HEK293 (cell line): ENCODE data around the gene CSTF1.

Source experiments
- CTCF ChIA-PET: fragments of 350-600 bp; formaldehyde crosslinking; extraction: SDS; loops from one replicate; lab custom pipeline; 2021; ENCODE audit warnings: antibody characterized with exemption; lab: Yijun Ruan, JAX
- POLR2A ChIA-PET: fragments of 300-600 bp; formaldehyde crosslinking; extraction: SDS; loops from one replicate; lab custom pipeline; 2020; ENCODE audit warnings: antibody characterized with exemption, inconsistent platforms; lab: Yijun Ruan, JAX
- H3K27ac ChIP-seq: fragments of 200-500 bp; sonication (Bioruptor generic); 2 replicates; pipeline ENCODE4 v1.5.1; 2014; ENCODE audit warnings: low read depth, low read length, control low read depth, inconsistent platforms; ENCODE audit errors: extremely low read depth
- H3K36me3 ChIP-seq, 2 experiments: fragments of 200-500 bp in 1 of 2; sonication (Bioruptor generic) in 1 of 2; 1 replicate in 1 of 2; 2 replicates in 1 of 2; pipeline ENCODE4 v1.5.1; 2014 to 2017; ENCODE audit warnings: inconsistent platforms in 2 of 2, low read length in 2 of 2; ENCODE audit not compliant: control insufficient read depth in 2 of 2, insufficient read depth in 1 of 2
- H3K4me1 ChIP-seq: fragments of 200-500 bp; sonication (Bioruptor generic); 2 replicates; pipeline ENCODE4 v1.5.1; 2014; ENCODE audit warnings: mild to moderate bottlenecking, low read length, inconsistent platforms; ENCODE audit not compliant: control insufficient read depth, insufficient read depth
- H3K4me3 ChIP-seq: 2 replicates; pipeline ENCODE4 v1.5.1; 2011; ENCODE audit warnings: low read depth, mild to moderate bottlenecking, control low read depth, low read length, moderate library complexity
- H3K9me3 ChIP-seq: fragments of 200-500 bp; sonication (Bioruptor generic); 2 replicates; pipeline ENCODE4 v1.5.1; 2014; ENCODE audit warnings: low read depth, low read length, inconsistent platforms; ENCODE audit not compliant: control insufficient read depth, insufficient read depth
- KLF10 ChIP-seq: fragments of 450-650 bp; IDR thresholded peaks from 2 replicates; pipeline ENCODE4 v1.5.1; 2018; ENCODE audit warnings: missing biosample characterization, mild to moderate bottlenecking, missing genetic modification characterization
- KLF17 ChIP-seq: fragments of 450-650 bp; formaldehyde crosslinking; IDR thresholded peaks from 2 replicates; pipeline ENCODE4 v1.5.1; 2016; ENCODE audit warnings: missing biosample characterization, missing genetic modification characterization
- KLF8 ChIP-seq: fragments of 450-650 bp; formaldehyde crosslinking; IDR thresholded peaks from 2 replicates; pipeline ENCODE4 v1.5.1; 2016; ENCODE audit warnings: missing biosample characterization, missing genetic modification characterization
- PRDM1 ChIP-seq: fragments of 450-650 bp; formaldehyde crosslinking; IDR thresholded peaks from 2 replicates; pipeline ENCODE4; 2016; ENCODE audit warnings: missing biosample characterization, missing genetic modification characterization
- SP2 ChIP-seq: fragments of 450-650 bp; formaldehyde crosslinking; IDR thresholded peaks from 2 replicates; pipeline ENCODE4 v1.5.1; 2016; ENCODE audit warnings: missing biosample characterization, missing genetic modification characterization
- SP3 ChIP-seq: fragments of 450-650 bp; formaldehyde crosslinking; IDR thresholded peaks from 2 replicates; pipeline ENCODE4 v1.5.1; 2016; ENCODE audit warnings: missing biosample characterization, missing genetic modification characterization
- SP7 ChIP-seq: fragments of 450-650 bp; formaldehyde crosslinking; IDR thresholded peaks from 2 replicates; pipeline ENCODE4 v1.5.1; 2016; ENCODE audit warnings: missing biosample characterization, missing genetic modification characterization
- WT1 ChIP-seq: fragments of 450-650 bp; formaldehyde crosslinking; IDR thresholded peaks from 2 replicates; pipeline ENCODE4 v1.5.1; 2016; ENCODE audit warnings: missing biosample characterization, missing genetic modification characterization
- ZBTB17 ChIP-seq: fragments of 450-650 bp; formaldehyde crosslinking; IDR thresholded peaks from 2 replicates; pipeline ENCODE4 v1.5.1; 2016; ENCODE audit warnings: missing biosample characterization, missing genetic modification characterization
- ZBTB20 ChIP-seq: fragments of 450-650 bp; formaldehyde crosslinking; IDR thresholded peaks from 2 replicates; pipeline ENCODE4 v1.5.1; 2016; ENCODE audit warnings: missing biosample characterization, missing genetic modification characterization
- ZBTB21 ChIP-seq: fragments of 450-650 bp; formaldehyde crosslinking; IDR thresholded peaks from 2 replicates; pipeline ENCODE4 v1.5.1; 2017; ENCODE audit warnings: missing biosample characterization, missing genetic modification characterization
- ZBTB26 ChIP-seq: fragments of 450-650 bp; formaldehyde crosslinking; optimal IDR thresholded peaks from 2 replicates; pipeline ENCODE3; 2016; ENCODE audit warnings: missing biosample characterization, mild to moderate bottlenecking, missing genetic modification characterization
- ZFP3 ChIP-seq: fragments of 450-650 bp; formaldehyde crosslinking; IDR thresholded peaks from 2 replicates; pipeline ENCODE4 v1.5.1; 2016; ENCODE audit warnings: low read depth, missing biosample characterization, missing genetic modification characterization
- ZNF10 ChIP-seq: fragments of 450-650 bp; formaldehyde crosslinking; IDR thresholded peaks from 2 replicates; pipeline ENCODE4 v1.5.1; 2017; ENCODE audit warnings: missing biosample characterization, missing genetic modification characterization
- ZNF121 ChIP-seq: fragments of 450-650 bp; formaldehyde crosslinking; IDR thresholded peaks from 2 replicates; pipeline ENCODE4 v1.5.1; 2016; ENCODE audit warnings: missing biosample characterization, missing genetic modification characterization
- ZNF138 ChIP-seq: fragments of 450-650 bp; formaldehyde crosslinking; IDR thresholded peaks from 2 replicates; pipeline ENCODE4 v1.5.1; 2016; ENCODE audit warnings: missing biosample characterization, missing genetic modification characterization, borderline replicate concordance
- ZNF155 ChIP-seq: fragments of 450-650 bp; formaldehyde crosslinking; IDR thresholded peaks from 2 replicates; pipeline ENCODE4 v1.5.1; 2016; ENCODE audit warnings: missing biosample characterization, missing genetic modification characterization
- ZNF2 ChIP-seq: fragments of 450-650 bp; formaldehyde crosslinking; IDR thresholded peaks from 2 replicates; pipeline ENCODE4 v1.5.1; 2016; ENCODE audit warnings: missing biosample characterization, missing genetic modification characterization
- ZNF266 ChIP-seq: fragments of 450-650 bp; formaldehyde crosslinking; IDR thresholded peaks from 2 replicates; pipeline ENCODE4 v1.5.1; 2016; ENCODE audit warnings: missing biosample characterization, missing genetic modification characterization, low read depth
- ZNF335 ChIP-seq: fragments of 450-650 bp; formaldehyde crosslinking; conservative IDR thresholded peaks from 2 replicates; pipeline ENCODE4 v1.5.1; 2016; ENCODE audit warnings: missing biosample characterization, missing genetic modification characterization
- ZNF341 ChIP-seq: fragments of 450-650 bp; formaldehyde crosslinking; IDR thresholded peaks from 2 replicates; pipeline ENCODE4; 2016; ENCODE audit warnings: low read depth, missing biosample characterization, missing genetic modification characterization
- ZNF366 ChIP-seq: fragments of 450-650 bp; formaldehyde crosslinking; conservative IDR thresholded peaks from 2 replicates; pipeline ENCODE4 v1.5.1; 2016; ENCODE audit warnings: missing biosample characterization, missing genetic modification characterization
- ZNF549 ChIP-seq: fragments of 450-650 bp; IDR thresholded peaks from 2 replicates; pipeline ENCODE4 v1.5.1; 2018; ENCODE audit warnings: missing biosample characterization, missing genetic modification characterization, mild to moderate bottlenecking, inconsistent platforms, moderate library complexity
- ZNF600 ChIP-seq: fragments of 450-650 bp; formaldehyde crosslinking; IDR thresholded peaks from 2 replicates; pipeline ENCODE4 v1.5.1; 2016; ENCODE audit warnings: missing biosample characterization, missing genetic modification characterization
- ZNF626 ChIP-seq: fragments of 450-650 bp; sonication (Bioruptor Pico); formaldehyde crosslinking; IDR thresholded peaks from 2 replicates; pipeline ENCODE4 v1.5.1; 2018; ENCODE audit warnings: missing biosample characterization, missing genetic modification characterization, inconsistent platforms
- ZSCAN16 ChIP-seq: fragments of 450-650 bp; formaldehyde crosslinking; IDR thresholded peaks from 2 replicates; pipeline ENCODE4 v1.5.1; 2016; ENCODE audit warnings: missing biosample characterization, missing genetic modification characterization

The CSTF1 gene

GRCh38 chr20:56358600-56359211 lies 33.7 kb upstream of the CSTF1 start, which contains the start of gene FAM210B (continued):
- TF ChIP-seq KLF8, result peak; percentile 26; the same call in 1 of the 2 replicates
- TF ChIP-seq KLF10 (tag by site-specific recombination), result peak; percentile 58; the same call in 1 of the 2 replicates

- Histone ChIP-seq H3K9me3 (no peaks in the 10 kb centered on the region), H3K4me3 (peak overlapping the region; percentile 65), H3K27ac (peak overlapping the region; percentile 66), H3K4me1 (no peaks in the 10 kb centered on the region), H3K36me3 (peaks cover 0 to 12% of the 10 kb centered on the region in 2 experiments; a peak in 2 of 3 replicates)
- POLR2A ChIA-PET, result interaction anchor here (0.6 to 2.8 kb wide), 6 partner anchors 9 to 1679 kb away, joined by 3 to 31 read pairs (median 4); partner anchors contain the start of genes AURKA and CSTF1
- CTCF ChIA-PET, result interaction anchor here (0.6 to 3.0 kb wide), 4 partner anchors 15 to 1692 kb away, joined by 5 to 14 read pairs (median 6); partner anchors contain the start of gene MC3R
- TF ChIP-seq WT1, result peak; percentile 27; the same call in 1 of the 2 replicates
- TF ChIP-seq ZBTB26, result peak; percentile 43
- peak; percentile 49; the same call in 1 of the 2 replicates for TF ChIP-seq ZSCAN16 (tag by site-specific recombination)
- TF ChIP-seq ZNF121 (tag by site-specific recombination), result no peak
- TF ChIP-seq ZBTB21 (tag by site-specific recombination), result no peak
- peak; percentile 64 for TF ChIP-seq ZNF600 (tag by site-specific recombination)
- TF ChIP-seq ZNF341 (tag by site-specific recombination), result peak; percentile 94
- TF ChIP-seq ZNF366 (tag by site-specific recombination), result peak; percentile 46
- peak; percentile 53 for TF ChIP-seq ZNF2 (tag by site-specific recombination)
- peak; percentile 78 for TF ChIP-seq ZNF335 (tag by site-specific recombination)
- no peak for TF ChIP-seq ZNF266 (tag by site-specific recombination)
- TF ChIP-seq KLF10 (tag by site-specific recombination), result 0 out of 2 replicates have a peak, but pooled peaks have one; percentile 26
- TF ChIP-seq ZBTB20, result peak; percentile 82
- TF ChIP-seq SP2, result peak; percentile 28; the same call in 1 of the 2 replicates
- TF ChIP-seq SP3 (tag by site-specific recombination), result 0 out of 2 replicates have a peak, but pooled peaks have one; percentile 17
- peak; percentile 98 for TF ChIP-seq PRDM1 (tag by site-specific recombination)
- no peak for TF ChIP-seq ZNF549
- no peak for TF ChIP-seq SP7 (tag by site-specific recombination)
Observed at GRCh38 chr20:56359212-56360132, 33.0 kb upstream of the CSTF1 start.

- Histone ChIP-seq H3K4me3 (peak overlapping the region; percentile 65), H3K36me3 (peaks cover 0 to 20% of the 10 kb centered on the region in 2 experiments; a peak in 2 of 3 replicates)
- POLR2A ChIA-PET, result interaction anchor here (0.6 to 2.8 kb wide), 6 partner anchors 8 to 1680 kb away, joined by 3 to 31 read pairs (median 4); partner anchors contain the start of genes AURKA and CSTF1
Observed at GRCh38 chr20:56360133-56360907, 32.1 kb upstream of the CSTF1 start.

More at GRCh38 chr20:56360133-56360907, 32.1 kb upstream of the CSTF1 start:
- no peak for TF ChIP-seq ZBTB26
- TF ChIP-seq PRDM1 (tag by site-specific recombination), result no peak
- TF ChIP-seq KLF17 (tag by site-specific recombination), result 0 out of 2 replicates have a peak, but pooled peaks have one; percentile 50
- TF ChIP-seq ZNF155 (tag by site-specific recombination), result no peak
- TF ChIP-seq ZNF10 (tag by site-specific recombination), result peak; percentile 83
- no peak for TF ChIP-seq ZNF626 (tag by site-specific recombination)
- TF ChIP-seq ZFP3 (tag by site-specific recombination), result no peak
- peak; percentile 49; the same call in 1 of the 2 replicates for TF ChIP-seq ZBTB17 (tag by site-specific recombination)
- no peak for TF ChIP-seq ZNF138 (tag by site-specific recombination)
- no peaks in the 10 kb centered on the region for H3K4me1 ChIP-seq
- H3K27ac ChIP-seq, result no peak overlapping the region
- CTCF ChIA-PET, result interaction anchor here (1.9 kb wide), 1 partner anchor 16 kb away, joined by 5 read pairs; no protein-coding TSS in a partner anchor
- no peaks in the 10 kb centered on the region for H3K9me3 ChIP-seq
